NCI-H226 (cell line): Measurements from ENCODE around the gene SURF2.

Experiments used
- DNase-seq: peaks from one replicate; pipeline ENCODE4 v3.0.0-alpha.2; 2015

SURF2 gene

DNA sequence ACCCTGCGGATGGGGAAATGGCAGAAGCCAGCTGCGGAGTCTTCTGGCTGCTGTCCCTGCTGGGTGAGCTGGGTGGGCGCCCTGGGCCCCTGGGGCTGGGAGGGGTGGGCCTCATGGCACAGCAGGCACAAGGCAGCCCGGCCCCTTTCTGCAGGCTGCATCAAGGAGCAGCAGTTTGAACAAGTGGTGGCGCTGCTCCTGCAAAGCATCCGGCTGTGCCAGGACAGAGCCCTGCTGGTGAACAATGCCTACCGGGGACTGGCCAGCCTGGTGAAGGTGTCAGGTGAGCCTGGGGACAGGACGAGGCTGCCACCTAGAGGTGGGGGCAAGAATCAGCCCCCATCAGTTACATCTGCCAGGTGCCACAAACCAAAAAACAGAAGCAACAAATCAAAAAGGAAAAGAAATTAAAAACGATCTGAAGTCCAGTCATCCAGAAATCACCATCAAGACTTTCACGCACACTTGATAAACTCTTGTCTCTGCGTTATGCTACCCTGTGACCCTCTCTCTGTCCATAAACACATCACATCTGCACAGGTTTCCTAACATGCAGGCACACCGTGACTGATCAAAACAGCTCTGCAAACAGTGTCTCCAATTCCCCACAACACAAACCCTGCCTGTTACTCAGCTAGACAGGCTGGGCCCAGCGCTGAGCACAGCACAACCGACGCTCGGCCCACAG, 47.6 kb downstream of the SURF2 start:
- no peak for DNase-seq

DNA sequence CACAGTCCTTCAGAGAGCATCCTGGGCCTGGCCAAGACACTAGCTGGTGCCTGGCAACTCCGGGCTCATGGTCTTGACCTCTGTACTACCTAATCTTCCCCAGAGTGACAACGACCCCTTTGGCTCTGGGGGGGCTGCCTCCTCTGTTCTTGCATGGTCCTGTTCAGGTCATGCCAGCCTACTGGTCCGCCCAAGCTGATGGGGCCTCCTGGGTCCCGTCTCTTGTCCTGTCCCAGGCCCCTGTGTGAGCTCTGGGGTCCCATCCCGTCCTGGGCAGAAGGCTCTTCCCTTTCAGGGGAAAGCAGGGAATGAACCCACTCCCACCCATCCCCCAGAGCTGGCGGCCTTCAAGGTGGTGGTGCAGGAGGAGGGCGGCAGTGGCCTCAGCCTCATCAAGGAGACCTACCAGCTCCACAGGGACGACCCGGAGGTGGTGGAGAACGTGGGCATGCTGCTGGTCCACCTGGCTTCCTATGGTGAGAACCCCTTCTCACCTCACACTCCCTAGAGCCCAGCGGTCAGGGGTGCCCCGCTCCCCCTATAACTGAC, 48.2 kb downstream of the SURF2 start:
- DNase-seq: no peak

DNA sequence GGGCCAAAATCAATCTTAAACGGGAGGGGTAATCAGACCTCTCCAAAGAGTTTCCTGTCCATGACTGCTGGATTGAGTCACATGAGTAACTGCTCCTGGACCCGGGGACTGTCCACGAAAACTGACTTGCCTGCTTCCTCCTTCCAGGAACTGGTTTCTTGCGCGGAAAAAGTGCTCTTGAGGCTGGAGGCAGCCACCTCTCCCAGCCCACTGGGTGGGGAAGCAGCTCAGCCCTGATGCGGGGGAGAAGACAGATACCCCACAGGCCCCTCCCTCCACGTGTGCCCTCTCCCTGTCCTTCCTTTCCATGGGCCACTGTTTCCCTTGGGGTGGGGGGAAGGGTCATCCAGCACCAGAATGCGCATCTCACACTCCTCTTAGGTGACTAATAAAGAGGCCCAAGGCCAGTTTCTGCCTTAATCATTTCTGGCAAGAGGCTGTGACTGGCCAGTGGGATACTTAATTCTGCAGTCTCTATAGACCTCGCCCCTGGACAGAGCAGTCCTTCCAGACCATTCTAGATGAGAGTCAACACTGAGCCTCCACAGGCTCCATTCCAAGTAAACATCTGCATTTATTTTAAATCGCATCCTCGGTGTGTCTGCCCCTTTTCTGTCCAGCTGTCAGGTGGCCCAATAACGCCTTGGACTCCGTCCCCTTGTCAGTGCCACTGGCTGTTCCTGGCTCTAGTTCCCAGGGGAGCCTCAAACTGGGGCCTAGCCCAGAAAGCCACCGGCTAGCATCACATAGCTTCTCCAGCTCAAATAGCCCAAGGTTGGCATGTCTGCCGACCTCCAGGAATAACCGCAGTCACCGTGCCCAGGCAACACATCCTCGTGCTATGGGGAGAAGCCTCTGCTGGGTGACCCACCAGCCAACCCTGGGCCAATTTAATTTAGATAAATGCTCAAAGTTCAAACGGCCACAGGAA, 49.4 kb downstream of the SURF2 start:
- DNase-seq: peak; percentile 16

DNA sequence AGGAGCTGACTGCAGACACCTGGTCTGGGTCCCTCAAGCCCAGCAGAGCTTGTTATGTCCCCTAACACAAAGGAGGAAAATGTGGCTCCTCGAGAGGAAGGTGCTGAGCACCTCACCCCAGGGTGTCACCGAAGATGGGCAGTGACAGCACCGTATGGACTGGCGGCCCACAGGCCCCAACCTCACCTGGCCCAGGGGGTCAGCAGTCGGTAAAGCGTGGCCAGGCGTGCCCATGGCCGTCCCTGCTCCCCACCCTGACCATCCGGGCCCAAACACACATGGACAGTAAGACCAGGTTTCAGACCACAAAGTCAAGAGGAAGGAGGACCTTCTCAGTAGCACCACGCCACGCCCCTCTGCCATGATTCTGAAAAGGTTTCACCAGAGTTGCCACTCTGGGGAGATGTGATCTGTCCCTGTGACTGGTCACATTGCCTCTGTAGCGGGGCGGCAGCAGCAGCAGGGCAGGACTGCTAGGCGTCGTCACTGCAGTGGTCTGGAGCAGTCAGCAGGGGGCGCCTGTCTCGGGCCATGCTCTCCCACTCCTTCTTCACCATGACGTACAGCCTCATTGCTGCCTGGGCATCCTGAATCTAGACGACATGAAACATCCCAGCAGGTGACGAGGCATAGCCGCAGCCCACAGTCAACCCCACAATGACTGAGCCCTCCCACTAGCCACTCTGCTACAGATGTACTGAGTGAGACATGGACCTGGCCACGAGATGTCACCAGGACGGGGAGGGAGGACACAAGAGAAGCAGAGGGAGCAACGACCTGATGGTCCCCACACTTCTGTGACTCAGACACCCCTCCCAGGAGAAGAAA, 50.3 kb downstream of the SURF2 start:
- peak; percentile 21 for DNase-seq

DNA sequence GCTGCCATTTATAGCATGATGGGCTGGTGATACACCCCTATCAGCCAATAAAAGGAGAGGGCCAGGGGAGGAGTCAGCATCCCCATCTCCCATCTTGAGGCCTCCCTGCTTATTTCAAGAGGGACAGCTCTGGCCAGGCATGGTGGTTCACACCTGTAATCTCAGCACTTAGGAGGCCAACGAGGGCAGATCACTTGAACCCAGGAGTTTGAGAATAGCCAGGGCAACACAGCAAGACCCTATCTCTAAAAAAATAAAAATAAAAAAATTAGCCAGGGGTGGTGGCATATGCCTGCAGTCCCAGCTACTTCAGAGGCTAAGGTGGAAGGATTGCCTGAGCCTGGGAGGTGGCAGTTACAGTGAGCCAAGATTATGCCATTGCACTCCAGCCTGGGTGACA, 51.7 kb downstream of the SURF2 start:
- no peak for DNase-seq
